ENCODE data around the gene SPATS2L. TPM values are rescaled to one million over a fixed set of nuclear protein-coding genes. Genes with fewer than 3 reads are reported as not detected.

SPATS2L gene
- total RNA-seq, 2 donors from 2014 or later = 40.3 to 89.9 TPM

GRCh38 chr2:200471928-200472645, 165.6 kb downstream of the SPATS2L start:
- Mint-ChIP-seq H3K4me3 (no peak overlapping the region), H3K4me1 (no peaks in the 10 kb centered on the region), H3K27me3 (ENCODE audit: insufficient read depth) (no peaks in the 10 kb centered on the region), H3K27ac (no peak overlapping the region), H3K9me3 (no peaks in the 10 kb centered on the region), H3K36me3 (ENCODE audit: low read depth) (peaks cover 82% of the 10 kb centered on the region)
- Histone ChIP-seq H3K27me3 (ENCODE audit: control insufficient read depth, insufficient read depth, low read length, poor library complexity, severe bottlenecking) (no peaks in the 10 kb centered on the region), H3K4me3 (ENCODE audit: low read length) (no peak overlapping the region), H3K36me3 (ENCODE audit: control insufficient read depth, insufficient read depth, low read length) (peaks cover 93% of the 10 kb centered on the region), H3K4me1 (ENCODE audit: control insufficient read depth, insufficient read depth, low read length) (no peaks in the 10 kb centered on the region), H3K9me3 (ENCODE audit: control insufficient read depth, low read length) (no peaks in the 10 kb centered on the region), H3K27ac (ENCODE audit: low read depth, low read length) (no peak overlapping the region), H3K9ac (ENCODE audit: extremely low read depth, low read length, poor library complexity, severe bottlenecking) (no peak overlapping the region)
- TF ChIP-seq CTCF (conservative IDR thresholded peaks at IDR 0.05) = no peak
- 95 to 100% methylated on average over 6 to 8 of the region's 8 CpGs for WGBS, 2 experiments (ENCODE audit: insufficient coverage in 1 of 2, insufficient read length in 1 of 2)
- DNase-seq = no peak

GRCh38 chr2:200472853-200473464, 166.5 kb downstream of the SPATS2L start:
- Histone ChIP-seq H3K36me3 (ENCODE audit: control insufficient read depth, insufficient read depth, low read length) (peaks cover 92% of the 10 kb centered on the region), H3K27ac (ENCODE audit: low read depth, low read length) (no peak overlapping the region), H3K9me3 (ENCODE audit: control insufficient read depth, low read length) (no peaks in the 10 kb centered on the region), H3K9ac (ENCODE audit: extremely low read depth, low read length, poor library complexity, severe bottlenecking) (no peak overlapping the region), H3K4me3 (ENCODE audit: low read length) (no peak overlapping the region), H3K27me3 (ENCODE audit: control insufficient read depth, insufficient read depth, low read length, poor library complexity, severe bottlenecking) (no peaks in the 10 kb centered on the region), H3K4me1 (ENCODE audit: control insufficient read depth, insufficient read depth, low read length) (no peaks in the 10 kb centered on the region)
- Mint-ChIP-seq H3K9me3 (no peaks in the 10 kb centered on the region), H3K4me3 (no peak overlapping the region), H3K27ac (no peak overlapping the region), H3K4me1 (no peaks in the 10 kb centered on the region), H3K27me3 (ENCODE audit: insufficient read depth) (no peaks in the 10 kb centered on the region), H3K36me3 (ENCODE audit: low read depth) (peaks cover 82% of the 10 kb centered on the region)
- 93 to 100% methylated on average over 2 to 14 of the region's 14 CpGs for WGBS, 2 experiments (ENCODE audit: insufficient coverage in 1 of 2, insufficient read length in 1 of 2)
- DNase-seq = no peak
- no peak for TF ChIP-seq CTCF (conservative IDR thresholded peaks at IDR 0.05)

GRCh38 chr2:200475795-200476194, 169.3 kb downstream of the SPATS2L start:
- TF ChIP-seq CTCF (conservative IDR thresholded peaks at IDR 0.05) = no peak
- Histone ChIP-seq H3K4me1 (ENCODE audit: control insufficient read depth, insufficient read depth, low read length) (no peaks in the 10 kb centered on the region), H3K4me3 (ENCODE audit: low read length) (no peak overlapping the region), H3K27me3 (ENCODE audit: control insufficient read depth, insufficient read depth, low read length, poor library complexity, severe bottlenecking) (no peaks in the 10 kb centered on the region), H3K9me3 (ENCODE audit: control insufficient read depth, low read length) (no peaks in the 10 kb centered on the region), H3K27ac (ENCODE audit: low read depth, low read length) (no peak overlapping the region), H3K9ac (ENCODE audit: extremely low read depth, low read length, poor library complexity, severe bottlenecking) (no peak overlapping the region), H3K36me3 (ENCODE audit: control insufficient read depth, insufficient read depth, low read length) (peaks cover 84% of the 10 kb centered on the region)
- DNase-seq = no peak
- Mint-ChIP-seq H3K4me3 (no peak overlapping the region), H3K4me1 (peaks cover 2% of the 10 kb centered on the region), H3K27ac (no peak overlapping the region), H3K36me3 (ENCODE audit: low read depth) (peaks cover 80% of the 10 kb centered on the region), H3K9me3 (no peaks in the 10 kb centered on the region), H3K27me3 (ENCODE audit: insufficient read depth) (no peaks in the 10 kb centered on the region)
- 90 to 96% methylated on average over 2 to 4 of the region's 4 CpGs for WGBS, 2 experiments (ENCODE audit: insufficient coverage in 1 of 2, insufficient read length in 1 of 2)

Data from endodermal cell (in vitro differentiated cells).